GM13976 (cell line): ENCODE data around the gene CIB1.

Source experiments
- DNase-seq: peaks from one replicate; pipeline ENCODE4 v3.0.0; 2012; ENCODE audit warnings: low spot score
- in situ Hi-C: fragments of 300-500 bp; cut with MboI; formaldehyde crosslinking; loops from one replicate; pipeline ENCODE4 v1.12.0; 2022; ENCODE audit warnings: low sequenced_read_pairs, mixed read lengths, inconsistent platforms; ENCODE audit not compliant: unreplicated experiment
- TF ChIP-seq, protein P1 (sequence below): IDR thresholded peaks from 2 replicates; pipeline ENCODE4 v1.5.1; 2012; ENCODE audit warnings: borderline replicate concordance, mild to moderate bottlenecking; ENCODE audit not compliant: insufficient read depth; ENCODE audit errors: extremely low read depth, missing control alignments, control extremely low read depth

The CIB1 gene

DNA sequence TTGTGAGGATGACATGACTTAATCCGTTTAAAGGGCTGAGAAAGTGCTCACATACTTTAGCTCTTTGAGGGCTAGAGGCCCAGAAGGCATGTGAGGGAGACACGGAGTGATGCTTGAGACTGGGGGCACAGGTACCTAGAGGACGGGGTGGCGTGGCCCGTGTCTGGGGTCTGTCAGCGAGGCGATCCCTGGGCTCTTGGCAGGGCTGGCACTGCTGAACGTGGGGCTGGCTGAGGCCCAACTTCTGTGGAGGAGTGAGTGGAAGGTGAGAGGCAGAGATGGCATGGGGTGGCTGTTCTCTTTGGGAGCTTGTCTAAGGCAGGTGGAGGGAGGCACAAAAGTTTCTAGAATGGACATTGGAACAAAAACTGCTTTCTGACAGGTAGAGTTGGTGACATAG lies 23.1 kb downstream of the CIB1 start:
- no peak for DNase-seq
- in situ Hi-C loops: no loop called here
- TF ChIP-seq, protein P1, sequence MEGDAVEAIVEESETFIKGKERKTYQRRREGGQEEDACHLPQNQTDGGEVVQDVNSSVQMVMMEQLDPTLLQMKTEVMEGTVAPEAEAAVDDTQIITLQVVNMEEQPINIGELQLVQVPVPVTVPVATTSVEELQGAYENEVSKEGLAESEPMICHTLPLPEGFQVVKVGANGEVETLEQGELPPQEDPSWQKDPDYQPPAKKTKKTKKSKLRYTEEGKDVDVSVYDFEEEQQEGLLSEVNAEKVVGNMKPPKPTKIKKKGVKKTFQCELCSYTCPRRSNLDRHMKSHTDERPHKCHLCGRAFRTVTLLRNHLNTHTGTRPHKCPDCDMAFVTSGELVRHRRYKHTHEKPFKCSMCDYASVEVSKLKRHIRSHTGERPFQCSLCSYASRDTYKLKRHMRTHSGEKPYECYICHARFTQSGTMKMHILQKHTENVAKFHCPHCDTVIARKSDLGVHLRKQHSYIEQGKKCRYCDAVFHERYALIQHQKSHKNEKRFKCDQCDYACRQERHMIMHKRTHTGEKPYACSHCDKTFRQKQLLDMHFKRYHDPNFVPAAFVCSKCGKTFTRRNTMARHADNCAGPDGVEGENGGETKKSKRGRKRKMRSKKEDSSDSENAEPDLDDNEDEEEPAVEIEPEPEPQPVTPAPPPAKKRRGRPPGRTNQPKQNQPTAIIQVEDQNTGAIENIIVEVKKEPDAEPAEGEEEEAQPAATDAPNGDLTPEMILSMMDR: no peak

DNA sequence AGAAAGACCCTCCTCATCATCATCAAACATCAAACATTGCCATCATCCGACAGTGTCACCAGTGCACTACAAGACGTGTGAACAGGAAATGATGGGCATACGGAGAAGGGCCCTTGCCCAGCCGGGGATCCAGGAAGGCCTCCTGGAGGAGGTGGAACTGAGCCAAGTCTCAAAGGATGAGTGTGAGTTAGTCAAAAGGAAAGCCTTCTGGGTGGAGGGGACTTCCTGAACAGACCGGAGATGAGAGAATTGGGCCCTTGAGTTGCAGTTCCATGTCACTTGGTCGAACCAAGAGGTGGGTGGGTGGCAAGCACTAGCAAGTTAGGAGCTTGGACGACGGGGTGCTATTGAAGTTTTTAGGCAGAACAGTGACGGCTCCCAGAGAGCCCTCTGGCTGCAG lies 24.1 kb downstream of the CIB1 start:
- in situ Hi-C loops: no loop called here
- DNase-seq: peak; percentile 81
- TF ChIP-seq, protein P1: no peak

DNA sequence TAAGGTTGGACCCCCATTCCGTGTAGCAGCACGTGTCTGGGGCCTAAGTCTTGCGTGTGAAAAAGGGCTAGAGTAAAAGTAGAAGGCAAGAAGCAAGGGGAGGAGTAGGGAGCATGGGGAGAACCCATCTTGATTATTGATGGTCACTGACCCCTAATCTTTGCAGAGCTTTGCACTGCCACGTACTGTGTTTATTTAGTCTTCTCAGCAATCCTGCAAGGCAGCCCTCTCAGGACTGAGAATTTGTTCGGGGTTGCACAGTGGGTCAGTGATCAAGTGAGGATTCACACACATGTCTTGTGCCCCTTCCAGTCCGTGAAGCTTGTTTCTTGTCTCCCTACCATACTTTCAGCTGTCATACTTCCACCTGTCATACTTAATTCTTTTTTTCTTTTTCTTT lies 25.4 kb downstream of the CIB1 start:
- in situ Hi-C loops: no loop called here
- TF ChIP-seq, protein P1: no peak
- DNase-seq: no peak

DNA sequence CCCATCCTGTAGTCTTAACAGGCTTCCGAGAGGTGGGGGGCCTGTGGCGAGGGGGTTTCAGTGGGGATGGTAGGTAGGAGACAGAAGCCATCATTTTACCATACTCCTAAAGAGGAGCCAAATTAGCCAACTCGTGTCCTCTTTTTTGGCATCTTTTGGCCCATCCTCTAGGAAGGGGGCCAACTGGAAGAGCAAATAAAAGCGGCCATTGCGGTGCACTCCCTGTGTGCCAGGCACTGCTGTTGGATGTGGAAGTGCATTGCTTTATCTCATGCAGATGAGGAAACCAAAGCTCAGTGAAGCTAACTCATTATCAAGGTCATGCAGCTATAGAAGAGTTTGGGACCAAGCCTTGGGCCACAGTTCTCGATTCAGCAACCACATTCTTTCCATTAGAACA lies 26.5 kb downstream of the CIB1 start:
- DNase-seq: no peak
- in situ Hi-C loops: no loop called here
- TF ChIP-seq, protein P1: no peak

DNA sequence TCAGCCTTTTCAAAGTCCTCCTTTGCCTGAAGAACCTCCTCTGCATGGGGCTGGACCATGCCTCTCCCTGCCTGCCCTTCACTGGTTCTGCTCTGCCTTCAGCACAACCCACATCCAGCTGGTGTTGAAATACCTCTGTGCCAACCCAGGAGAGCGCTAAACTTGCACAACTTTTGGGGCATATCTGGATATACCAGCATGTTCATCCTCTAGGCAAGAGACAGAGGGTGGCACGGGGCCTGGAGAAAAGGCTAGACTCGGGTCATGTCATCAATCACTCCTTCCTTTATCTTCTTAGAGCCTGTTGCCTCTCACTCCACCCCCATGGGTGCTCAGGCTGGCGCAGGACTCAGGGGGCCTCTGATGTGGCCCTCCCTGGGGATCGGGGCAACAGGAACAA lies 27.9 kb downstream of the CIB1 start:
- TF ChIP-seq, protein P1: no peak
- in situ Hi-C loops: no loop called here
- DNase-seq: no peak

DNA sequence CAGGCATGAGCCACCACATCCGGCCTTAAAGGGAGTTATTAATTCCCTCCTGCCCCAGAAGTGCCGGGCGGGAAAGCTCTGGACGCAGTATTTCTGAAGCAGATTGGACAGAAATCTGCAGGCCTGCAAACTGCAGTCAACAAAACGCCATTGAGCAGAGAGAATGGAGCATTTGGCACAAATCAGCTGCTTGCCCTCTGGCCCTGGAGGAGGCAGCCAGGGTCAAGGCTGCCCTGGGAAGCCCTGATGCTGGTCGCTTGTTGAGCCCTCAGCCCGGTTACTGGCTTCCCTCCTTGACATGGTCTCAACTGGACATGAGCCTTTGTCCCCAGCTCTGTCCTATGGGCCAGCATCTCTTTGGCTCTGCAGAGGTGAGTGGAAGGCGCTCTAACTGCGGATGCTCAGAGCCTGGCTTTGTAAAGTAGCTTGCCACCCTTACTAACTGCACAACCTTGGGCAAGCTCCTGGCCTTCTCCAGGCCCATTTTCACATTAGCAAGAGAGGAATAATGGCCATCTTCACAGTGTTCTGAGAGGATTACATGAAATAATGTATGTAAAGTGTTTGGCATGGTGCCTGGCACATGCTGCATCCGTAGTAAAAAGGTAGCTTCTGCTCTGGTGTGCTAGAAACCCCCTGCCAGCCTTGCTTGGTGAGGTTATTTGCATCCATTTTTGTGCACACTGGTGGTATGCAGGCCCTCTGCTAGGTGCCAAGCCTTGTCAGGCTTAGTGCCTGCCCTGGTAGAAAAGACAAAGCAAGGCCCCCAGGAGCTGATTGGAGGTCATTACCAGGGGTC lies 28.5 kb downstream of the CIB1 start:
- in situ Hi-C loops: no loop called here
- TF ChIP-seq, protein P1: no peak
- no peak for DNase-seq

DNA sequence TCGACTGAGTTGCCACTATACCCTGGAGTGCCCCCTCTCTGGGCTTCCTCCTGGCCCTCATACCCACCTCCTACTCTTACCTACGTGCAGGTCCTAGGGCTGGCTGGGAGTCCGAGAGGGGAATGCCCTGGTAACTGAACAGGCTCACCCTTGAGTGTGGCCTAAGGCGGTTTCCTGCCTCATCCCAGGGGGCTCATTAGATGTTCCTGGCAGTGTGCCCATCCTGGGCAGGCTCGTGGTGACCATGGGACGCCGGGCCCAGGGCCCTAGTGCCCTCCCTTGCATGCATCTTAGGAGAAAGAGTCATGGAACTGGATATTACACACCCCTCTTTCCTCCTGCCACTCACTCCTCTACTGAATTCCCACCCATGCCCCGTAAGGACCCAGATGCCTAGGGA lies 29.8 kb downstream of the CIB1 start:
- in situ Hi-C loops: no loop called here

More for the DNA sequence above, 29.8 kb downstream of the CIB1 start:
- TF ChIP-seq, protein P1: no peak
- DNase-seq: no peak
